ENCODE data around the gene MAD1L1.

MAD1L1 gene

GRCh38 chr7:2085804-2086203, 146.9 kb downstream of the MAD1L1 start:
- Histone ChIP-seq H3K9ac (ENCODE audit: low read length) (no peak overlapping the region), H3K36me3 (ENCODE audit: low read length) (no peaks in the 10 kb centered on the region), H3K4me3 (ENCODE audit: insufficient read depth, low read length, poor library complexity, severe bottlenecking) (no peak overlapping the region), H3K9me2 (replicated peaks; ENCODE audit: insufficient read depth, low read length) (no peaks in the 10 kb centered on the region), H3K27me3 (ENCODE audit: low read length) (no peaks in the 10 kb centered on the region), H3K79me2 (ENCODE audit: insufficient read depth, low read length) (no peaks in the 10 kb centered on the region), H3K4me2 (ENCODE audit: low read depth, low read length, poor library complexity, severe bottlenecking) (no peak overlapping the region), H2AFZ (ENCODE audit: low read depth, low read length, severe bottlenecking) (no peak overlapping the region), H3K27ac (ENCODE audit: low read depth, low read length) (no peak overlapping the region), H3K9me3 (ENCODE audit: insufficient read depth, low read length) (no peaks in the 10 kb centered on the region), H3F3A (ENCODE audit: insufficient read depth) (no peaks in the 10 kb centered on the region), H4K20me1 (ENCODE audit: low read depth, low read length) (no peaks in the 10 kb centered on the region)
- TF ChIP-seq CTCF (IDR thresholded peaks at IDR 0.05; ENCODE audit: insufficient read depth, low read length, poor library complexity, severe bottlenecking) (no peak), EZH2phosphoT487 (conservative IDR thresholded peaks at IDR 0.05; ENCODE audit: low read length) (no peak)

GRCh38 chr7:2084781-2085505, 147.8 kb downstream of the MAD1L1 start:
- no peaks in the 10 kb centered on the region for H3K27me3 ChIP-seq (ENCODE audit: low read length)
- no peaks in the 10 kb centered on the region for H3K79me2 ChIP-seq (ENCODE audit: insufficient read depth, low read length)
- no peak overlapping the region for H3K27ac ChIP-seq (ENCODE audit: low read depth, low read length)
- H3F3A ChIP-seq (ENCODE audit: insufficient read depth): no peaks in the 10 kb centered on the region
- no peak overlapping the region for H2AFZ ChIP-seq (ENCODE audit: low read depth, low read length, severe bottlenecking)
- H3K9me3 ChIP-seq (ENCODE audit: insufficient read depth, low read length): no peaks in the 10 kb centered on the region
- no peaks in the 10 kb centered on the region for H4K20me1 ChIP-seq (ENCODE audit: low read depth, low read length)
- H3K36me3 ChIP-seq (ENCODE audit: low read length): no peaks in the 10 kb centered on the region
- H3K9me2 ChIP-seq (replicated peaks; ENCODE audit: insufficient read depth, low read length): no peaks in the 10 kb centered on the region
- H3K9ac ChIP-seq (ENCODE audit: low read length): no peak overlapping the region
- TF ChIP-seq EZH2phosphoT487 (conservative IDR thresholded peaks at IDR 0.05; ENCODE audit: low read length): no peak
- TF ChIP-seq CTCF (IDR thresholded peaks at IDR 0.05; ENCODE audit: insufficient read depth, low read length, poor library complexity, severe bottlenecking): no peak
- H3K4me3 ChIP-seq (ENCODE audit: insufficient read depth, low read length, poor library complexity, severe bottlenecking): no peak overlapping the region
- H3K4me2 ChIP-seq (ENCODE audit: low read depth, low read length, poor library complexity, severe bottlenecking): no peak overlapping the region

- no peaks in the 10 kb centered on the region for H3K9me2 ChIP-seq (replicated peaks; ENCODE audit: insufficient read depth, low read length)
- no peak for TF ChIP-seq CTCF (IDR thresholded peaks at IDR 0.05; ENCODE audit: insufficient read depth, low read length, poor library complexity, severe bottlenecking)
- TF ChIP-seq EZH2phosphoT487 (conservative IDR thresholded peaks at IDR 0.05; ENCODE audit: low read length): no peak
- H3K36me3 ChIP-seq (ENCODE audit: low read length): no peaks in the 10 kb centered on the region
- H3K9me3 ChIP-seq (ENCODE audit: insufficient read depth, low read length): no peaks in the 10 kb centered on the region
- no peaks in the 10 kb centered on the region for H3F3A ChIP-seq (ENCODE audit: insufficient read depth)
- no peak overlapping the region for H3K4me3 ChIP-seq (ENCODE audit: insufficient read depth, low read length, poor library complexity, severe bottlenecking)
- no peak overlapping the region for H3K9ac ChIP-seq (ENCODE audit: low read length)
- H4K20me1 ChIP-seq (ENCODE audit: low read depth, low read length): no peaks in the 10 kb centered on the region
- H2AFZ ChIP-seq (ENCODE audit: low read depth, low read length, severe bottlenecking): no peak overlapping the region
- no peak overlapping the region for H3K4me2 ChIP-seq (ENCODE audit: low read depth, low read length, poor library complexity, severe bottlenecking)
- H3K27ac ChIP-seq (ENCODE audit: low read depth, low read length): no peak overlapping the region
- no peaks in the 10 kb centered on the region for H3K79me2 ChIP-seq (ENCODE audit: insufficient read depth, low read length)
- H3K27me3 ChIP-seq (ENCODE audit: low read length): no peaks in the 10 kb centered on the region
Measured at GRCh38 chr7:2084331-2084730, 148.4 kb downstream of the MAD1L1 start.
